Stimulated activated CD4-positive, alpha-beta T cell treated with anti-CD3 and anti-CD28 coated beads, Interleukin-12 subunit alpha, Interleukin-12 subunit beta, amount 100 ng/mL, for 24 hours (primary cell): ENCODE measurements around the gene SLC44A3.

Source experiments
- DNase-seq, 2 experiments: peaks; one replicate each; pipeline ENCODE4 v3.0.0-alpha.2; 2020; ENCODE audit warnings: low read depth in 2 of 2

SLC44A3 gene

GRCh38 chr1:94907136-94907535 is 87.0 kb downstream of the SLC44A3 start:
- no peak for DNase-seq

GRCh38 chr1:94908190-94908589 is 88.0 kb downstream of the SLC44A3 start:
- no peak for DNase-seq

GRCh38 chr1:94908965-94909364 is 88.8 kb downstream of the SLC44A3 start:
- DNase-seq: no peak

GRCh38 chr1:94909486-94909885 is 89.3 kb downstream of the SLC44A3 start:
- DNase-seq: no peak

GRCh38 chr1:94912263-94913184 is 92.4 kb downstream of the SLC44A3 start:
- no peak for DNase-seq

GRCh38 chr1:94917251-94917650 is 97.1 kb downstream of the SLC44A3 start:
- DNase-seq: no peak

GRCh38 chr1:94919241-94920030 is 99.3 kb downstream of the SLC44A3 start:
- no peak for DNase-seq

- DNase-seq: no peak
Measured at GRCh38 chr1:94920061-94920460, 99.9 kb downstream of the SLC44A3 start.

- no peak for DNase-seq
Measured at GRCh38 chr1:94921977-94922376, 101.8 kb downstream of the SLC44A3 start.

- no peak for DNase-seq
Measured at GRCh38 chr1:94922761-94923331, 102.7 kb downstream of the SLC44A3 start.

GRCh38 chr1:94925004-94925403 is 104.8 kb downstream of the SLC44A3 start:
- no peak for DNase-seq

GRCh38 chr1:94925561-94926125 is 105.5 kb downstream of the SLC44A3 start:
- DNase-seq: no peak

- DNase-seq: peak; percentile 5 to 12
Measured at GRCh38 chr1:94926126-94926914, 106.2 kb downstream of the SLC44A3 start.

- DNase-seq: peak; percentile 22 to 55
Measured at GRCh38 chr1:94926915-94927404, 106.8 kb downstream of the SLC44A3 start, which contains the start of gene CNN3. TSS of gene CNN3 (minus strand) at chr1:94927110. CDS start at chr1:94926894, 216 bp downstream.

GRCh38 chr1:94927405-94928175 is 107.4 kb downstream of the SLC44A3 start:
- no peak for DNase-seq

- no peak for DNase-seq
Measured at GRCh38 chr1:94928293-94928939, 108.3 kb downstream of the SLC44A3 start.

- no peak for DNase-seq
Measured at GRCh38 chr1:94929351-94930217, 109.4 kb downstream of the SLC44A3 start.

- DNase-seq: no peak
Measured at GRCh38 chr1:94931254-94931841, 111.2 kb downstream of the SLC44A3 start.
